GM21529 (cell line): Measurements from ENCODE around the gene FMR1.

Experiments used
- ATAC-seq: cut with Tn5 transposase; IDR thresholded peaks from one replicate; pipeline ENCODE4 v1.9.1; 2021; ENCODE audit not compliant: unreplicated experiment

The FMR1 gene

GRCh38 chrX:147914591-147914990, 2.9 kb downstream of the FMR1 start:
- ATAC-seq: no peak

GRCh38 chrX:147916375-147916968, 4.8 kb downstream of the FMR1 start:
- ATAC-seq: no peak

GRCh38 chrX:147917700-147918695, 6.3 kb downstream of the FMR1 start:
- ATAC-seq: peak; percentile 86

- no peak for ATAC-seq
Observed at GRCh38 chrX:147920161-147920666, 8.5 kb downstream of the FMR1 start.

- no peak for ATAC-seq
Observed at GRCh38 chrX:147923605-147924004, 11.9 kb downstream of the FMR1 start.

GRCh38 chrX:147927256-147927655, 15.5 kb downstream of the FMR1 start:
- no peak for ATAC-seq

- no peak for ATAC-seq
Observed at GRCh38 chrX:147933815-147934214, 22.1 kb downstream of the FMR1 start.

GRCh38 chrX:147935156-147935758, 23.5 kb downstream of the FMR1 start:
- ATAC-seq: no peak

GRCh38 chrX:147945286-147945685, 33.6 kb downstream of the FMR1 start:
- no peak for ATAC-seq

GRCh38 chrX:147948531-147948930, 36.8 kb downstream of the FMR1 start:
- no peak for ATAC-seq

GRCh38 chrX:147950352-147950751, 38.6 kb downstream of the FMR1 start:
- ATAC-seq: no peak

GRCh38 chrX:147953976-147954375, 42.3 kb downstream of the FMR1 start:
- no peak for ATAC-seq

- ATAC-seq: no peak
Observed at GRCh38 chrX:147957291-147957690, 45.6 kb downstream of the FMR1 start.

- ATAC-seq: no peak
Observed at GRCh38 chrX:147958291-147958690, 46.6 kb downstream of the FMR1 start.

- ATAC-seq: no peak
Observed at GRCh38 chrX:147960722-147961121, 49.0 kb downstream of the FMR1 start.

- ATAC-seq: no peak
Observed at GRCh38 chrX:147962476-147962875, 50.8 kb downstream of the FMR1 start.

GRCh38 chrX:147978931-147979330, 67.2 kb downstream of the FMR1 start:
- no peak for ATAC-seq

- ATAC-seq: no peak
Observed at GRCh38 chrX:147981038-147981752, 69.5 kb downstream of the FMR1 start, which contains the start of gene FMR1NB. Gene FMR1NB (plus strand): TSS chrX:147981337. CDS start chrX:147981403, 66 bp downstream.
